Camera-type eye (tissue), 1 donor: Measurements from ENCODE around the gene MTUS2. TPM values are rescaled to one million over a fixed set of nuclear protein-coding genes. Genes with fewer than 3 reads are reported as not detected.

Experiments used
- total RNA-seq: library from RNA; depleted of rRNA; stranded (reverse); fragments of >200 nt; gene quantifications from one replicate; pipeline ENCODE4 v1.2.3, GENCODE V29; 2014

The MTUS2 gene
- total RNA-seq, result 18.5 TPM

DNA sequence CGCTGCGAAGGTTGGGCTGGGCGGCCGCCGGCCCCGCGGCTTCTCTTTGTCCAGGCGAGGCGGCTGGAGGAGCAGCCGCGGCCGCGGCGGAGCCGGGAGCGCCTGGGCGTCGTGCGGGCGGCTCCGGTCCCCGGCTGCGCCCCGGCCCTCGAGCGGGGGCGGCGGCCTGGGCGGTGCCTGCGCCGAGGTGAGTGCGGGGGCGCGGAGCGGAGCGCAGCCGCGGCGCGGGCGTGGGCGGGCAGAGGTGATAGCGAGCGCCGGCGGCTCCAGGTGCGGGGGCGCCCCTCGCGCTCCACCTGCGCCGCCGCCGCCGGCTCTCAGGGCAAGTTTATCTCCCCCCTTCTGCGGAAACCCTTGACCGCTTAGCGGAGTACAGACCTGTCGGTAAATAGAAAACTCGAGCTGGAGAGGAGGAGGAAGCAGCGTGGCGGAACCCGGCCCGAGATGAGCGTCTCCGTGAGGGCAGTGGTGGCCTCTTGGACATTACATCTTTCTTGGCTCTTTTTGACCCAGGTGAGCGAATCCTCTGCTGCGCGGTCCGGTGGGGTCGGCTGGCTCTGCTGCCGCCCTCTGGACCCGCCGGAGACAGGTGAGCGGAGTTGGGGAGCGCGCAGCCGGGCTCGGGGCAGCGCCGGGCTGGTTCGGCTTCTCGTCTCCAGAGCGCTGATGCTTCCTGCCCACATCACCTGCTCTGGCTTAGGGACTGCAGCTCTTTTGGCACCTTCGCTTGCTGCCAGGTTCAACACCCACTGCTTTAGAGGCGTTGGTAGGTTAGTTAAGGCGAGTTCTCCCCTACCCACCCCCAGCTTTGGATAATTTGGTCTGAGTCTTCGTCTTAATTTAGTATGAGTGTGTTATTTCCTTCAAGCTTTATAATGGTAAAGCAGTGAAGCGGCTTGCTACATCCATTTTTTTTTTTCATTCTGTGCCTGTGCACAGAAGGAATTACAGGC is at the start of gene MTUS2:
Gene MTUS2 (plus strand): TSS at position 241 of the 953 bp plus-strand sequence.

Other genes starting within 250 kb of the MTUS2 start
- gene POMP, start 161.2 kb upstream of the MTUS2 start, total RNA-seq, result 53.2 TPM
- gene SLC46A3, start 101.4 kb upstream of the MTUS2 start, total RNA-seq, result 12.0 TPM